HEK293 (cell line): ENCODE results near the gene AMPH.
"Not testable (repeated sequence)": the region's sequence is repeated elsewhere in the genome, so short reads cannot be mapped to it uniquely, and the experiment has no call there.

ENCODE experiments used
- KLF7 ChIP-seq: fragments of 450-650 bp; formaldehyde crosslinking; IDR thresholded peaks from 2 replicates; pipeline ENCODE4 v1.5.1; 2016; ENCODE audit warnings: missing biosample characterization, missing genetic modification characterization, borderline replicate concordance
- ZNF341 ChIP-seq: fragments of 450-650 bp; formaldehyde crosslinking; IDR thresholded peaks from 2 replicates; pipeline ENCODE4; 2016; ENCODE audit warnings: low read depth, missing biosample characterization, missing genetic modification characterization
- ZNF473 ChIP-seq: fragments of 450-650 bp; formaldehyde crosslinking; IDR thresholded peaks from 2 replicates; pipeline ENCODE4 v1.5.1; 2017; ENCODE audit warnings: missing biosample characterization, missing genetic modification characterization
- ZXDB ChIP-seq: fragments of 450-650 bp; formaldehyde crosslinking; IDR thresholded peaks from 2 replicates; pipeline ENCODE4 v1.5.1; 2016; ENCODE audit warnings: missing biosample characterization, missing genetic modification characterization
- TF ChIP-seq, protein P1 (sequence below): fragments of 450-650 bp; formaldehyde crosslinking; IDR thresholded peaks from 2 replicates; pipeline ENCODE4 v1.5.1; 2016; ENCODE audit warnings: missing biosample characterization, missing genetic modification characterization

DNA sequence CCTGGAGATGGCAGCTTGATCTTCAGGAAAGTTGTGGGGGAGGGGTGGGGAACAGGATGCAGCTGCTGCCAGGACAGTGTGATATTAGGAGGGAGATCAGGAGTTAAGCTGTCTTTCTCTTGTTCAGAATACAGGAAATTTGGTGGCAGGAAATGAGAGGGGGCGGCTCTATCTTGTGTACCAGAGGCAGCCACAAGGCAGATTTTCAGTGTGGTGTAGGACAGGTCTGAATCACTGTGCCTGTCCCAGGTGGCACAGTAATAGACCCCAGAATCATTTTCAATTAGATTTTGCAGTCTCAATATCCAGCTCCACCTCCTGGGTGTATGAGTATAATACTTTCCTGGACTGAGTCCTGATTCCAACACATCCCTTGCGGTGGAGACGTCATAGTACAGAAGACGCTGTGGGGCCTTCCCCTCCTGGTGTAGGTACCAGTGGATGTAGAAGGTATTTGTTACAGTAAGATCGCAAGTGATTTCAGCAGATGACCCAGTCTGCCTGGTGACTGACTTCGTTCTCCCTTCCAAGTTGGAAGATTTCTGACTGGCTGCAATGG, 272.8 kb downstream of the AMPH start:
- TF ChIP-seq ZNF473; KLF7 (tag by site-specific recombination); ZNF341 (tag by site-specific recombination); ZXDB: not testable (repeated sequence)
- TF ChIP-seq, protein P1, sequence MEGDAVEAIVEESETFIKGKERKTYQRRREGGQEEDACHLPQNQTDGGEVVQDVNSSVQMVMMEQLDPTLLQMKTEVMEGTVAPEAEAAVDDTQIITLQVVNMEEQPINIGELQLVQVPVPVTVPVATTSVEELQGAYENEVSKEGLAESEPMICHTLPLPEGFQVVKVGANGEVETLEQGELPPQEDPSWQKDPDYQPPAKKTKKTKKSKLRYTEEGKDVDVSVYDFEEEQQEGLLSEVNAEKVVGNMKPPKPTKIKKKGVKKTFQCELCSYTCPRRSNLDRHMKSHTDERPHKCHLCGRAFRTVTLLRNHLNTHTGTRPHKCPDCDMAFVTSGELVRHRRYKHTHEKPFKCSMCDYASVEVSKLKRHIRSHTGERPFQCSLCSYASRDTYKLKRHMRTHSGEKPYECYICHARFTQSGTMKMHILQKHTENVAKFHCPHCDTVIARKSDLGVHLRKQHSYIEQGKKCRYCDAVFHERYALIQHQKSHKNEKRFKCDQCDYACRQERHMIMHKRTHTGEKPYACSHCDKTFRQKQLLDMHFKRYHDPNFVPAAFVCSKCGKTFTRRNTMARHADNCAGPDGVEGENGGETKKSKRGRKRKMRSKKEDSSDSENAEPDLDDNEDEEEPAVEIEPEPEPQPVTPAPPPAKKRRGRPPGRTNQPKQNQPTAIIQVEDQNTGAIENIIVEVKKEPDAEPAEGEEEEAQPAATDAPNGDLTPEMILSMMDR: not testable (repeated sequence)
